Camera-type eye (tissue), 1 donor: ENCODE data around the gene METTL25. TPM values are rescaled to one million over a fixed set of nuclear protein-coding genes. Genes with fewer than 3 reads are reported as not detected.

Experiments used
- total RNA-seq: library from RNA; depleted of rRNA; stranded (reverse); fragments of >200 nt; gene quantifications from one replicate; pipeline ENCODE4 v1.2.3, GENCODE V29; 2014

The METTL25 gene
- total RNA-seq: 48.7 TPM

GRCh38 chr12:82358200-82359114 is at the start of gene METTL25, which contains the start of gene CCDC59:
METTL25 (plus strand) TSS chr12:82358529; CDS start chr12:82358566, 37 bp downstream.
CCDC59 (minus strand) TSS chr12:82358387; CDS start chr12:82358376, 11 bp downstream.

Other genes starting within 250 kb of the METTL25 start
- 66.2 TPM for gene CCDC59, start 142 bp upstream of the METTL25 start, total RNA-seq